ENCODE results near the gene PLCB4. TPM values are rescaled to one million over a fixed set of nuclear protein-coding genes. Genes with fewer than 3 reads are reported as not detected.
A peak's percentile ranks its signal among the peaks of the same experiment; 100 is the strongest.

The PLCB4 gene
- total RNA-seq, 4 donors from 2014 or later, result 2.7 to 11.4 (median 6.5) TPM

- TF ChIP-seq POLR2A (IDR thresholded peaks at IDR 0.05) (no peak), CTCF (IDR thresholded peaks at IDR 0.05) (no peak)
- H3K4me3 ChIP-seq (ENCODE audit: low read depth, poor library complexity, severe bottlenecking), result no peak overlapping the region
- intact Hi-C loops (cut with DNase I; ENCODE audit: low total_unique reads), result no loop called here
- DNase-seq (ENCODE audit: low spot score in 2 of 2), result no peak
- WGBS, 2 donors, result 66 to 69% methylated on average over 1 of the region's 1 CpG
Observed at GRCh38 chr20:9287826-9288225, 218.9 kb downstream of the PLCB4 start.

GRCh38 chr20:9290331-9290730 lies 221.4 kb downstream of the PLCB4 start:
- intact Hi-C loops (cut with DNase I; ENCODE audit: low total_unique reads), result no loop called here
- DNase-seq (ENCODE audit: low spot score in 2 of 2), result no peak
- no peak overlapping the region for H3K4me3 ChIP-seq (ENCODE audit: low read depth, poor library complexity, severe bottlenecking)
- WGBS, 2 donors, result 42 to 54% methylated on average over 2 of the region's 2 CpGs
- TF ChIP-seq CTCF (IDR thresholded peaks at IDR 0.05), result no peak
- TF ChIP-seq POLR2A (IDR thresholded peaks at IDR 0.05), result no peak

- 83 to 94% methylated on average over 2 of the region's 2 CpGs for WGBS, 2 donors
- intact Hi-C loops (cut with DNase I; ENCODE audit: low total_unique reads), result no loop called here
- no peak for DNase-seq (ENCODE audit: low spot score in 2 of 2)
- TF ChIP-seq POLR2A (IDR thresholded peaks at IDR 0.05), result no peak
- peak in 1 of 3 donors; percentile 55 for TF ChIP-seq CTCF (IDR thresholded peaks at IDR 0.05)
- no peak overlapping the region for H3K4me3 ChIP-seq (ENCODE audit: low read depth, poor library complexity, severe bottlenecking)
Observed at GRCh38 chr20:9293145-9293544, 224.3 kb downstream of the PLCB4 start.

- DNase-seq (ENCODE audit: low spot score in 2 of 2), result no peak
- H3K4me3 ChIP-seq (ENCODE audit: low read depth, poor library complexity, severe bottlenecking), result no peak overlapping the region
- TF ChIP-seq POLR2A (IDR thresholded peaks at IDR 0.05) (no peak), CTCF (IDR thresholded peaks at IDR 0.05) (no peak)
- intact Hi-C loops (cut with DNase I; ENCODE audit: low total_unique reads), result no loop called here
Observed at GRCh38 chr20:9294041-9294440, 225.2 kb downstream of the PLCB4 start.

- no peak for TF ChIP-seq POLR2A (IDR thresholded peaks at IDR 0.05)
- TF ChIP-seq CTCF (IDR thresholded peaks at IDR 0.05), result no peak
- WGBS, 2 donors, result 56 to 61% methylated on average over 2 of the region's 2 CpGs
- intact Hi-C loops (cut with DNase I; ENCODE audit: low total_unique reads), result no loop called here
Observed at GRCh38 chr20:9298906-9299305, 230.0 kb downstream of the PLCB4 start.

GRCh38 chr20:9300080-9300479 lies 231.2 kb downstream of the PLCB4 start:
- intact Hi-C loops (cut with DNase I; ENCODE audit: low total_unique reads), result no loop called here
- no peak for DNase-seq (ENCODE audit: low spot score in 2 of 2)
- TF ChIP-seq POLR2A (IDR thresholded peaks at IDR 0.05), result no peak
- no peak for TF ChIP-seq CTCF (IDR thresholded peaks at IDR 0.05)
- H3K4me3 ChIP-seq (ENCODE audit: low read depth, poor library complexity, severe bottlenecking), result no peak overlapping the region

More at GRCh38 chr20:9298906-9299305, 230.0 kb downstream of the PLCB4 start:
- no peak for DNase-seq (ENCODE audit: low spot score in 2 of 2)
- no peak overlapping the region for H3K4me3 ChIP-seq (ENCODE audit: low read depth, poor library complexity, severe bottlenecking)

All from lower leg skin (tissue), 4 donors.